LNCAP (cell line): ENCODE data around the gene UST.

Source experiments
- TF ChIP-seq, protein P1 (sequence below): fragments of 450-650 bp; IDR thresholded peaks from 2 replicates; pipeline ENCODE4 v1.5.1; 2017; ENCODE audit warnings: mild to moderate bottlenecking

Gene UST

DNA sequence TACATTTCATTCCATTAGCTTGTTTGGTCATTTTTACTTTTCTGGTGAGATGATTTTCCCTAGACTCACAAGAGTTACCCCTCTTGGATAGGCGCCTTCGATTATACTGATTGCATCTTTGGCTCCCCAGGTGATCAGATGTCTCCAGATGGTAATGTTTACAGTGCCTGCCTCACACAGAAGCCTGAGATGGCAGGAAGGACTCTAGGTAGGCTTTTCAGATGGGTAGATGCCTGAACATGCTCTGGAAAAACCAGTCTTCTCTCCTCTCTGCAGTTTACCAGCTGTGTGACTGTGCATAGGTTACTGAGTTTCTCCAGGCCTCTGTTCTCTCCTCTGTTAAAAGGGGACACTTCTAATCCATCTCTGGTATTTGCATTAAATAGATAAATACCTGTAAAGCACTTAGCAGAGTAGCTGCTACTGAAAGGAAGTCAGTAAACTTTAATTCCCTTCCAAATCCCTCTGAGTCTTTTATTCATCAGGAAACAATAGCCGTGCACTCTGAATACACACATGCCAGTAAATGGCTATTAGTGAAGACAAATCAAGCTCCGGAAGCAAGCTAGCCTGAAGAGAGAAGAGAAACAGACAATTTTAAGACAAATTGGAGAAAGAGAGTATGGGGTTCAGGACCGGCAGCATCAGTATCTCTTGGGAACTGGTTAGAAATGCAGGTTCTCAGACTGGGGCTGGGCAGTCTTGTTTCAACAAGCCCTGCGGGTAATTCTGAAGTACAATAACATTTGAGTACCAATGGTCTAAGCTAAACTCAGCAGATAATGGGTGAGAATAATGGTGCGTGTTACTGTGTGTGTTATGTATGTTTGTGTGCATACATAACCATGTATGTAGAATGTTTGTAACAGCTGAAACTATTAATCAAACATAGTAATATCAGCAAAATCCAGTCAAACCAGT, 139.4 kb downstream of the UST start:
- TF ChIP-seq, protein P1, sequence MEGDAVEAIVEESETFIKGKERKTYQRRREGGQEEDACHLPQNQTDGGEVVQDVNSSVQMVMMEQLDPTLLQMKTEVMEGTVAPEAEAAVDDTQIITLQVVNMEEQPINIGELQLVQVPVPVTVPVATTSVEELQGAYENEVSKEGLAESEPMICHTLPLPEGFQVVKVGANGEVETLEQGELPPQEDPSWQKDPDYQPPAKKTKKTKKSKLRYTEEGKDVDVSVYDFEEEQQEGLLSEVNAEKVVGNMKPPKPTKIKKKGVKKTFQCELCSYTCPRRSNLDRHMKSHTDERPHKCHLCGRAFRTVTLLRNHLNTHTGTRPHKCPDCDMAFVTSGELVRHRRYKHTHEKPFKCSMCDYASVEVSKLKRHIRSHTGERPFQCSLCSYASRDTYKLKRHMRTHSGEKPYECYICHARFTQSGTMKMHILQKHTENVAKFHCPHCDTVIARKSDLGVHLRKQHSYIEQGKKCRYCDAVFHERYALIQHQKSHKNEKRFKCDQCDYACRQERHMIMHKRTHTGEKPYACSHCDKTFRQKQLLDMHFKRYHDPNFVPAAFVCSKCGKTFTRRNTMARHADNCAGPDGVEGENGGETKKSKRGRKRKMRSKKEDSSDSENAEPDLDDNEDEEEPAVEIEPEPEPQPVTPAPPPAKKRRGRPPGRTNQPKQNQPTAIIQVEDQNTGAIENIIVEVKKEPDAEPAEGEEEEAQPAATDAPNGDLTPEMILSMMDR: no peak

DNA sequence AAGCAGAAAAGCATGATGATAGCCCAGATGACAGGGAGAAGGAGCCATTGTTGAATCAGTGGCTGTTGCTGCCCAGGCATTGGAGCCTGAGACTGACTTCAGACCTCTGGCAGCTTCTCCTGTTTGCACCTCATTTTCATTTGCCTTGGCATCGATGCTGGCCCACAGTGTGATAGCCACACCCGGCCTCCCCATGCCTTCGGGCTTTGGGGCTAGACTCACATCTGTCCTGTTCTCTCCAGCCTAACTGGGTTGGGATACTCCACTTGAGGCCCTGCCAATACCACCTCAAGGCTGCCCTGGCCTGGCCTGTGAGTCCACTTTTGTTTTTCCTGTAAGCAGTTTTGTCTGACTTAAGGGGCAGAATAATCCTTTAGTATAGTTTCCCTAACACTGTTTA, 140.4 kb downstream of the UST start:
- TF ChIP-seq, protein P1: no peak

DNA sequence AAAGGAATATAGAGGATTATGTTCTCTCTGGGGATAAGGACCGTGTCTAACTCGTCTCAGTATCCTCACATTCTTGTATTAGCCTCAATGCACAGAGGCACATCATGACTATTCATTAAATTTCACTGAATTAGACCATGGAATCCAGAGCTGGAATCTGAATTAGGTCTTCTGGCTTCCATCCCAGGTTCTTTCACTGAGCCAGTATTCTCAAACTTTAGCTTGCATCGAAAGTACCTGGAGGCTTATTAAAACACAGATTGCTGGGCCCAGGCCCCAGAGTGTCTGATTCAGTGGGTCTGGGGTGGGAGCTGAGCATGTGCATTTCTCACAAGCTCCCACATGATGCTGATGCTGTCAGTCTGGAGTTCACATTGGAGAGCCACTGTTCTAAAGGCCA, 142.0 kb downstream of the UST start:
- TF ChIP-seq, protein P1: no peak

DNA sequence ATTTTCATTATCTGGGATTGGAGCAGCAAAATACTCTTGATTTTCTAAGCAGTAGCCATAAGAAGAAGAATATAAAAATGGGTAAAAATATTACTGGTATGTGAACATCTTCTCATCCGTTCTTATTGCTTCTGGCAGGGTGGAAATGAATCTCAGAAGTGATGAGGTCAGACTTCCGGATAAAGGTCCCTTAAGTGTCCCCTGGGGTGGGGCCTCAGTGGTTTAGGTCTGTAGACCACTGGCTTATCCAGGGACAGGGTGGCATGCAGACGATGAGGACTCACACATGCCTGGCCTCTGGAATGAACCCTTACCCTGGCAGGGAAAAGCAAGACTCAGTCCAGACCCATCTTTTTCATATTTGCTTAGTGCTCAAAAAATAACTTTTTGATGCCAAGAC, 143.3 kb downstream of the UST start:
- TF ChIP-seq, protein P1: no peak

DNA sequence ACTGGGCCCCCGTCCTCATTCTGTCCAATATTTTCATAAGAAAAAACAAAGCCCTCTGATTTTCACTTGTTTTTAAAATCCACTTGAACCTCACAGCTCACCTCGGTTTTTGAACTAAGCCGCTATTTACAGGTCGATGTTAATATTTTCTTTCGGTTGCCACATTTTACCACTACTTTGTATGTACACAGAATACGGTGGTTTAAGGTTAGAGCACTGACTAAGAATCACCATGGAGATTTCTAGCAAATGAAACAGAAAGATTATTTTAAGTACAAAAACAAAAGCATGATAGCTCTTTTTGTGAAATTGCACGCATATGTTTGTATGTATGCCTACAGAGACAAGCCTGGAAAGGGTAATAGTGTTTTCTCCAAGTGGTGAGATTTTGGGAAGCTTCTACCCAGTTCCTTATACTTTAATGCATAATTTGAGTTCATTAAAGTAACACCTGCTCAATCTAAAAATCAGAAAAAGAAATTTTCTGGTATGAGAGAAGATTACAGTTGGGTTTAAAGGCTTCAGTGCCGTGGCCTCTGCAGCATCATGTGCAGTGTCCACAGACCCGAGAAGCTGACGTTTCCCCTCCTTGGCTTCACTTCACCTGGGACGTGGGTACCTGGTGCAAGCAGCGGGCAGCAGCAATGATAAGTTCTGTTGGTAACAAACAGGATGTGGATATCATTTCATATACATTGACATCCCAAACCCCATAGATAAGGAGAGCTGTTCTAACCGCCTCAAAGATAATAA, 144.0 kb downstream of the UST start:
- TF ChIP-seq, protein P1: no peak

DNA sequence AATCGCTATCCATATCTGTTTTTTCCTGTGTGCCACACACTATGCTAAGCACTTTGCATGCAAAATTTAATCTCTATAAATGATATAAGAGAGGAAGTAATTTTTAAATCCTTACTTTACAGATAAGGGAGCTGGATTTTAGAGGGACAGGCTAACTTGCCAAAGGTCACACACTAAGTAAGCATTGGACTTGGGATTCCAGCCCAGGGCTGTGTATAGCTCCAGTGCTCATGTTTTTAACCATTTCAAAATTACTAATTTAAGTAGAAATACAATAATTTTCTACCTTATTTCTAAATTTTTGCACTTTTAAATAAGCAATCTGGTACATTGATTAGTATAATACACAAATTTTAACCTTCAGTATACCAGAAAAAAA, 144.6 kb downstream of the UST start:
- TF ChIP-seq, protein P1: no peak

DNA sequence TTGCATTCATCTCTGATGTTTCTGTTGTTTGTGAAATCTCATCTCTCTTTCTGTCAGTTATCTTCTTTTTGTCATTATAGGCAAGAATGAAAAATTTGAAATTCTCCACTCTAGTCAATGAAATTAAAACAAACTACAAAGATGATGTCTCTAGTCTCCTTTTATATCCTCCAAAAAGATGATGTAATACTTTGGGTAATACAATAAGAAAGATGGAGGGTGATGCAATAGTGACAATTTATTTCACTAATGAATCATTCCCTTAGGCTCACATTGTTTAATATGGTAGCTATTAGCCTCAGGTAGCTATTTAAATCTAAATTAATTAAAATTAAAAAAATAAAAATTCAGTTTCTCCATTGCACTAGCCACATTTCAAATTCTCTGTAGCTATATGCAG, 145.4 kb downstream of the UST start:
- TF ChIP-seq, protein P1: no peak
